Activated T-cell treated with anti-CD3 and anti-CD28 coated beads, Interleukin-2, amount 50 U/mL, for 72 hours (primary cell): ENCODE measurements around the gene TJP1. TPM values are rescaled to one million over a fixed set of nuclear protein-coding genes. Genes with fewer than 3 reads are reported as not detected.
"Not testable (repeated sequence)": the region's sequence is repeated elsewhere in the genome, so short reads cannot be mapped to it uniquely, and the experiment has no call there.

Source experiments
- ATAC-seq, 2 donors: fragments of 150-1000 bp; cut with Tn5 transposase; replicated peaks in 1 of 2; 2 replicates each; pipeline ENCODE4 v1.10.0; 2021; ENCODE audit warnings: moderate library complexity in 2 of 2, mild to moderate bottlenecking in 1 of 2
- DNase-seq, 2 donors: peaks; one replicate each; pipeline ENCODE4 v3.0.0; 2021 to 2022; ENCODE audit warnings: mixed read lengths in 1 of 2
- H3K27ac Mint-ChIP-seq: one replicate; pipeline ENCODE4 v1.8.0; 2022; ENCODE audit warnings: mild to moderate bottlenecking, moderate library complexity, mixed read lengths
- H3K27me3 Mint-ChIP-seq: one replicate; pipeline ENCODE4 v1.8.0; 2022; ENCODE audit warnings: low read depth, mixed read lengths
- H3K36me3 Mint-ChIP-seq, 2 donors: one replicate each; pipeline ENCODE4 v1.8.0; 2022; ENCODE audit warnings: mixed read lengths in 2 of 2, mild to moderate bottlenecking in 1 of 2; ENCODE audit not compliant: insufficient read depth in 2 of 2
- H3K4me1 Mint-ChIP-seq: one replicate; pipeline ENCODE4 v1.8.0; 2022; ENCODE audit warnings: low read depth, mixed read lengths
- H3K4me3 Mint-ChIP-seq, 2 donors: one replicate each; pipeline ENCODE4 v1.8.0; 2022; ENCODE audit warnings: mild to moderate bottlenecking in 2 of 2, mixed read lengths in 2 of 2, moderate library complexity in 2 of 2
- H3K9me3 Mint-ChIP-seq, 2 donors: one replicate each; pipeline ENCODE4 v1.8.0; 2022; ENCODE audit warnings: mixed read lengths in 2 of 2
- total RNA-seq, 2 donors: library from RNA; stranded (reverse); gene quantifications; one replicate each; pipeline ENCODE4 v1.2.3, GENCODE V29; 2022

TJP1 gene
- total RNA-seq, 2 donors from 2014 or later: 0.16 to 0.24 TPM

DNA sequence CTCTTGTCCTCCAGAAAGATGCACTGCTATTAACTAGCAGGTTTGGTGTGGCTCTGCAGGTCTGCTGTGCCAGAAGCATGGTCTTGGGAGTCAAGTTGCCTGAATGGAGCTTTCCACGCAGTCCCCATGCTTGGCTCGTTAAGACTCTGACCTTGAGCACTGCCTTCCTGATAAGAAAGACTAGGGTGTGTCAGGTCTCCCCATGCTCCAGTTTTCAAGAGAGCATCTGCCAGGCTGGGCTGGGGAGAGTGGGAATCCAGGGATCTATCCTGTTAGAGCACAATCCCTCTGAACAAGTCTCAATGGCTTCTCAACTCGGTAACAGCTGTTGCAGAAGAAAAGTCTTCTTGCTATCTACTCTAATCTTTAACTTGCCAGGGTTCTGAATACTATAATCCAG is 98.2 kb downstream of the TJP1 start:
- ATAC-seq: no peak
- Mint-ChIP-seq H3K4me3 (no peak overlapping the region), H3K27me3 (peaks cover 17% of the 10 kb centered on the region), H3K36me3 (peaks cover 8 to 12% of the 10 kb centered on the region in 2 donors), H3K4me1 (no peaks in the 10 kb centered on the region), H3K27ac (no peak overlapping the region), H3K9me3 (peaks cover 6 to 15% of the 10 kb centered on the region in 2 donors)
- no peak for DNase-seq

DNA sequence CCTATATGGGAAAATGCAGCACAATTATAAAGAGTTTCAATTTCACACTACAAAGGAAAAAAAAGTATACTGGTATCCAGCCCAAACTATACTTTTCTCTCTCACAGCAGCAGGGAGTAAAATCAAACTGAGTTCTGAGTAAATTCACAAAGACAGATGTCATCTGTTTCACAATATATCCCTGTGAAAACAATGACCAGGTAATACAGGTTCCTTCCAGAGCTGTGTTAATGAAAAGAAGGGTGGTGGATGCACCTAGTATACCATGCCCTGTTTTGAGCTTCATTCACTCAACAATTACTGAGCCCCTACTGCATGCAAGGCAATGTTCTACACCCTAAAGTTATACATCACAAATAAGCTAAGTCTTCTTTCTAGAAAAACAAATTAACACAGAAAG is 108.5 kb downstream of the TJP1 start:
- H3K27me3 Mint-ChIP-seq: peaks cover 5% of the 10 kb centered on the region
- no peak overlapping the region for H3K4me3 Mint-ChIP-seq
- no peaks in the 10 kb centered on the region for H3K9me3 Mint-ChIP-seq
- no peaks in the 10 kb centered on the region for H3K4me1 Mint-ChIP-seq
- no peak overlapping the region for H3K27ac Mint-ChIP-seq
- H3K36me3 Mint-ChIP-seq: no peaks in the 10 kb centered on the region
- ATAC-seq: no peak
- no peak for DNase-seq

DNA sequence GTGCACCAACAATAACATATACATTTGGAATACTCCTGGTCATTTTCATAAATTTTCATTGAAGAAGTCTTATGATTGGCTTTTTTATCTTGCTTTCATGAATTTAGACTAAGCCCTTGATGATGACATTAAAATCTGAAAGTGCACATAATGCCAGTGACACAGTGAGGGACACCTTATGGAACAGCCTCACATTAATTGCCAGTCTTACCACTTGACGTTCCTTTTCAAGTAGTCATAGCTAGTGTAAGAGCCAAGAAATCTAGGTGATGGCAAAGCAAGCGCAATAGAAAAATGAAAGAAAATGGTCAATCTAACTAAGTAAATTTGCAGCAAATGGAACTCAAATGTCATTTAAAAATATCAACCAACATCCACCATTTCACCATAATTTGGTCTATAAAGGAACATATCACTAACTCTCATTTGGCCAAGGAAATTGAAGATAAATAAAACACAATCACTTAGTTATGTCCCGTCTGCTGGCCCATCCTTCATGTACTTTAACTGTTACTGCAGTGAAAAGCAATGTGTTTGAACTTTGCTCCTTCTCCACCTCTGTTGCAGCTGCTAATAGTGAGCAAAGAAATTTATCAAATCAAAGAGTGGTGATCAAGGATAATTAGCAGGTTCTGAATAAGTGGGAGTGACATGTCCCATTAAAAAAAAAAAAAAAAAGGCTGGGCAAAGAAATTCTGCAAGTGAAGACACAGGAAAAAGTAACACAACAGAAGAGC is 110.0 kb downstream of the TJP1 start:
- DNase-seq: no peak
- no peaks in the 10 kb centered on the region for H3K9me3 Mint-ChIP-seq
- H3K36me3 Mint-ChIP-seq: no peaks in the 10 kb centered on the region
- no peak overlapping the region for H3K4me3 Mint-ChIP-seq
- H3K4me1 Mint-ChIP-seq: no peaks in the 10 kb centered on the region
- H3K27ac Mint-ChIP-seq: no peak overlapping the region
- no peak for ATAC-seq
- H3K27me3 Mint-ChIP-seq: no peaks in the 10 kb centered on the region

DNA sequence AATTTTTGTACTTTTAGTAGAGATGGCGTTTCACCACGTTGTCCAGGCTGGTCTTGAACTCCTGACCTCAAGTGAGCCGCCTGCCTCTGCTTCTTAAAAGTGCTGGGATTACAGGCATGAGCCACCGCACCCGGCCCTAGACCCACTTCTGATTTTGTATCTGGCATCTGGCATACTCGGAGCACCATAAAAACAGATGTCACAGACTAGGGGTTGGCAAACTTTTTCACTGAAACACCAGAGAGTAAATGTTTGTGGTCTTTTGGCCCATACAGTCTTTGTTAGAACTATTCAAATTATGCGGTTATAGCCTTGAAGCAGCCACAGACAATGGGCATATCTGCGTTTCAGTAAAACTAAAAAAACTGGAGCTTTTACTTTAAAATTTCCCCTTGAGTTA is 110.7 kb downstream of the TJP1 start:
- ATAC-seq: no peak
- H3K27ac Mint-ChIP-seq: no peak overlapping the region

DNA sequence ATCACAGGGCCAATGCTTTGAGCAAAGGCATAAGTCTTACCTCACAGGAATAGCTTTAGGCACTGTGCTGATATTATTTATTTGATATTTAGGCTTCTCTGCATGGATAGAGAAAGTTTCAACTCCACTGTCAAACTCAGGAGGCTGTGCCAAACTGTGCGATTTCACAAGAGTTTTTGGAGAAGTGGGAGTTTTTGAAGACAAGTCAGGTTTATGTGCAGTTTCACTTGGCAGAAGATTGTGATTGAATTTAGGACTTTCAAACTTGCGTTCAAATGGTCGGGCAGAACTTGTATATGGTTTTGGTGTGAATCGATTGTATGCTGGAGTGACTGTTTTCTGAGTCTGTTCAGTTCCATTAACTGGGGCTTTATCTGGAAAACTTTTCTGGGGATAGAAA is 113.7 kb downstream of the TJP1 start:
- Mint-ChIP-seq H3K36me3 (no peaks in the 10 kb centered on the region), H3K9me3 (no peaks in the 10 kb centered on the region), H3K27ac (no peak overlapping the region), H3K4me1 (no peaks in the 10 kb centered on the region), H3K27me3 (no peaks in the 10 kb centered on the region), H3K4me3 (no peak overlapping the region)
- DNase-seq (no peak), ATAC-seq (no peak)

More for the DNA sequence above, 110.7 kb downstream of the TJP1 start:
- Mint-ChIP-seq H3K27me3 (no peaks in the 10 kb centered on the region), H3K9me3 (no peaks in the 10 kb centered on the region), H3K4me3 (no peak overlapping the region), H3K4me1 (no peaks in the 10 kb centered on the region), H3K36me3 (no peaks in the 10 kb centered on the region)
- no peak for DNase-seq

DNA sequence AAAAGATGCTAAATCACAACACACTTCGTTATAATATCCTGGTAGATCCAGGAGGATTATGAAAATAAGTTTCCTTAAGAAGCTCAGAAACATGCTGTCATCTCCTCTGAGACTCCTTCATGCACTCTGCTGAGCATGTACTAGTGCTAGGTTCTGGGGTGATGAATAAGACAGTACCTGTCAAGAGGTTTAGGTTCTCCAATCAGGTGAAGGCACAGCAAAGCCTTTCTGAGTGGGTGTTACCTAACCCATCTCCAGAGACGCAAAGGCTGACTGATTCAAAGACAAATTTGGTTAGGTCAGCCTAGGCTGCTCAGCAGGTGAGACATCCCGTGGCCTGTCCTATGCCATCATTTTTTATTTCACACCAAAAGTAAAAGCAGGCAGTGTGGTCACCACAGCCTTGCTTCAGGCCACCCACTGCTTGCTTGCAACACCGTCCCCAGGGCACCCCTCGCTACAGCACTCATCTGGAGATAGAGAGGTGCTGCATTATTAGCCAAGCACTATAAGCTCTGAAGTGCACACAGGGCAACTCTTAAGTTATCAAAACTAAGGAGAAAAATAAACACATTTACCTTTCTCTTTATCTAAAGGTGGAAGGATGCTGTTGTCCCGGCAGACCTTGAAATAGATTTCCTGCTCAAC is 117.2 kb downstream of the TJP1 start:
- H3K27ac Mint-ChIP-seq: no peak overlapping the region
- peaks cover 4% of the 10 kb centered on the region for H3K27me3 Mint-ChIP-seq
- no peaks in the 10 kb centered on the region for H3K36me3 Mint-ChIP-seq
- H3K4me3 Mint-ChIP-seq: no peak overlapping the region
- no peaks in the 10 kb centered on the region for H3K9me3 Mint-ChIP-seq
- DNase-seq (no peak), ATAC-seq (peak in 1 of 2 donors; percentile 50)
- no peaks in the 10 kb centered on the region for H3K4me1 Mint-ChIP-seq

DNA sequence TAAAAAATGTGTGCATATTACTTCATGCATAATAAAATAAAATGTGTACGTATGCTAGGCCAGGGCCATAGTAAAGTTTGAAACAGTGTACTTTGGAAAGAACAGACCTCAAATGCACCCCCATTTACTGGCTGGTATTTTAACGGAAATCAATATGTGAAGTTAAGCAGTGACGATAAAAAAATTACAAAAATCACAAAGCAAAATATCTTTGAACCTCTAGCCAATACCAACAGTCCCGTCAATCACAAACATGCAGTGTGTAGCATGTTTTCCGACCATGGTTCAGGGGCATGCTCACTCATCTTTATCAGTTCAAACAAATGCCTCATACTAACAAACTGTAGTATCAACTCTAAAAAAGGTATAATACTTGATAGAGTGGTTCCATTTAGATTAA is 121.1 kb downstream of the TJP1 start:
- DNase-seq (no peak), ATAC-seq (no peak)
- no peaks in the 10 kb centered on the region for H3K9me3 Mint-ChIP-seq
- H3K4me1 Mint-ChIP-seq: no peaks in the 10 kb centered on the region
- no peak overlapping the region for H3K4me3 Mint-ChIP-seq
- no peak overlapping the region for H3K27ac Mint-ChIP-seq
- peaks cover 17% of the 10 kb centered on the region for H3K27me3 Mint-ChIP-seq
- no peaks in the 10 kb centered on the region for H3K36me3 Mint-ChIP-seq

DNA sequence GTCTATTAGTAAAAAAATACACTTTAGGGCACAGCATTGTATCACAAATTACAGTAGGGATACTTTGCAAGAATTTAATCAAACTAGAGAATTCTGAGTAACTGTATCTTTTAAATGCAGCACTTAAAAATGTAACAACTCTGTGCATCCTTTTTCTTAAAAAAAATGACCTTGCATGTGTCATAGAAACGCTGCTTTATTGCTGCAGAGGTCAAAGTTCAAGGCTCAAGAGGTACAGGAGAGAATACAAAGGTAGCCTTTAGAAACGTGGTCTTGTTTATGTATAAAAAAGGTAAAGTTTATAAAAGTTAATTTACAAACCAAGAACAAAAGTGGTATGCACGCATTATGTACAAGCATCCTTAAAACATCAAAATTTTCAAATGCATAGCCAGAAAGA is 122.0 kb downstream of the TJP1 start:
- no peaks in the 10 kb centered on the region for H3K9me3 Mint-ChIP-seq
- peaks cover 17% of the 10 kb centered on the region for H3K27me3 Mint-ChIP-seq
- no peak overlapping the region for H3K4me3 Mint-ChIP-seq
- DNase-seq: no peak
- H3K4me1 Mint-ChIP-seq: no peaks in the 10 kb centered on the region
- no peak overlapping the region for H3K27ac Mint-ChIP-seq
- ATAC-seq: no peak
- no peaks in the 10 kb centered on the region for H3K36me3 Mint-ChIP-seq

DNA sequence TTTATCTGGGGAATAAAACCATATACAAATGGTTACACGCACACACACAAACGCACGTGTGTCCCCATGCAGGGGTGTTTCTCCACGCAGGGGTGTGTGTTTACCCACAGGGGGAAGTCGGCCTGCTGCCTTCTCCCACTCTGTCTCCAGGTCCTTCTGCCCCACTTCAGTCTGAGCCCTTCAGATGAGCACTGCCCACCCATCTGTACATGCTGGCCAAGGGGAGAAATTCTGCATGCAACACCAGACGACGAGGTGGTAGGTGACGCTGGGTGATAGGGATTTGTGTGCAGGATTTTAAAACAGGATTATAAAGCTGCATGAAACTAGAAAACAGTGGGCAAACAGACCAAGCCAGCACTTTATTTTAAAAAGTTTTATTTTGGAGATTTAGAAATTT is 122.5 kb downstream of the TJP1 start:
- ATAC-seq (no peak), DNase-seq (no peak)
- H3K4me3 Mint-ChIP-seq: no peak overlapping the region
- H3K27me3 Mint-ChIP-seq: peaks cover 17% of the 10 kb centered on the region
- H3K27ac Mint-ChIP-seq: no peak overlapping the region
- H3K4me1 Mint-ChIP-seq: no peaks in the 10 kb centered on the region
- H3K9me3 Mint-ChIP-seq: no peaks in the 10 kb centered on the region
- no peaks in the 10 kb centered on the region for H3K36me3 Mint-ChIP-seq

DNA sequence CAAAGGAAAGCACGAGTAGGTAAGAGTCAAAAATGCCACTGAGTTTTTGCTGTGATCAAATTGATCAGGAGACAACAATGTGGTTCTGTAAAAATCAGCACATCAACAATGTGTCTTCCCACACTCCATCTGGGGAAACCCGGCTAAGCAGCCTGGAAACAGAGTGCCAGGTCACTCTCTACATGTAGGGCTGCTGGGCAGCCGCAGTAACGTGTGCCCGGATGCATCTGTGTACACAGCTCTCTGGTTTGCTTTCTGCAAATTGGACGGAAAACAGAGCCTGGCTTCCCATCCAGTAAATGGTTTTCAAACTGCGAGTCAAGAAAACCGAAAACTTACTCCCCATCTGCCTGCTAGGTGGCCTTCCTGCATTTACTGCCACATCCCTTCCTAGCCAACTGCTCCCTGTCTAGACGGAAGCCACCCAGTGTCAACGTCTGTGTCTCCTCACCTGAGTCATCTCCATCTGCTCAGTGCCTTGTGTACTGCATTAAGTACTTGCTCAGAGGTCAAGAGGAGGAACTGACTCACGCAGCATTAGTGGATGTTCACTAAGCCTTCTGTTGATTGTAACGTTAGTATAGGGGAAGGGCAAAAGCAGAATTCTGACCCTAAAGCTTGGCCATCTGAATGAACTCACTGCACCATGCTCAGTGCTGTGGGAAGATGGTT is 124.1 kb downstream of the TJP1 start:
- H3K4me1 Mint-ChIP-seq: no peaks in the 10 kb centered on the region
- H3K27ac Mint-ChIP-seq: no peak overlapping the region
- peaks cover 0 to 4% of the 10 kb centered on the region in 2 donors for H3K9me3 Mint-ChIP-seq
- ATAC-seq: no peak
- DNase-seq: no peak
- H3K36me3 Mint-ChIP-seq: no peaks in the 10 kb centered on the region
- peaks cover 17% of the 10 kb centered on the region for H3K27me3 Mint-ChIP-seq
- H3K4me3 Mint-ChIP-seq: no peak overlapping the region

DNA sequence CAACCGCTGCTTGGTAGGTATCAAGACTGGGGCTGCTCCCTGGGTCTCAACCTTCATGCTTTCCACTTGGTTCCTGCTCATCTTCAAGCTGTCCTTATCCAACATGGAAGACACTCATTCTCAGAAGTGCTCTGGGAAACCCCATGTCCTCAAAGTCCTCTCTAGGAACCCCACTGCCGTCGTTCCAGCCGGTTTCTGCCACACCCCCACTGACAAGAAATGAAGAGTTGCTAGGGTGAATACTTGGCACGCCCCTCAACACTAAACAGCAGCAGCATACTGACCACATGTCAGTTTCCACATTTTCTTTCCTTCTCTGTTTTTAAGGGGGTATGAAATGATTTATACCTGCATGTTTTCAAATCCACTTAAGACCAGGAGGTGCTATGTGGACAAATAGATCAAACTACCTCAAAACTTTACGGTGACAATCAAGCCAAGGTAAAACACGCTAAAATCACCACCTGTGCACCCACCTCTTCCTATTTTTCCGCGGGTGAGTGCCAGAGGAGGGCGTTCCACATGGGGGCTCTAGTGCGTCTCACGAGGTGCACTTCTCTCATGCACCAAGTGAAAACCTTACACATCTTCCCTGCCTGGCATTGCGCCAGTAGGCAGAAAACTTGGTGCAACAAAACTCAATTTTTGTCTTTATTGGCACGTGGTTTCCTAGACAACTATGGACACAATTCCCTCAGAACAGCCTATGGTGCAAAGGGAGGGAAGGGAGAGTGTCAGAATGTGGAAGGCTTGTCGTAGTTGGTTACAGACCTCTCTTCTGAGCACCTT is 125.1 kb downstream of the TJP1 start:
- ATAC-seq (no peak), DNase-seq (no peak)
- peaks cover 0 to 7% of the 10 kb centered on the region in 2 donors for H3K9me3 Mint-ChIP-seq
- H3K27me3 Mint-ChIP-seq: peaks cover 17% of the 10 kb centered on the region
- peaks cover 0 to 1% of the 10 kb centered on the region in 2 donors for H3K36me3 Mint-ChIP-seq
- no peak overlapping the region for H3K4me3 Mint-ChIP-seq
- no peak overlapping the region for H3K27ac Mint-ChIP-seq
- no peaks in the 10 kb centered on the region for H3K4me1 Mint-ChIP-seq

DNA sequence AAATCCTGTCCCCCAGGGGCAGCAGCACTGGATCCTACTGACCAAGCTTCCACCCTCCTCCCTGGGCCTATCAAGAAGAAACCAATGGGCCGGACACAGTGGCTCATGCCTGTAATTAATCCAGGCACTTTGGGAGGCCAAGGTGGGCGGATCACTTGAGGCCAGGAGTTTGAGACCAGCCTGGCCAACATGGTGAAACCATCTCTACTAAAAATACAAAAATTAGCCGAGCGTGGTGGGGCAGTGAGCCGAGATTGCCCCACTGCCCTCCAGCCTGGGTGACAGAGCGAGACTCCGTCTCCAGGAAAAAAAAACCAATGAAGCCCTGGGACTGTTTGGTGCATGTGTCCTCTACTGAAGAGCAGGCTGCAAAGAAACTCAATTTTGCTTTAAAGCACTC is 125.8 kb downstream of the TJP1 start:
- H3K4me3 Mint-ChIP-seq, H3K27ac Mint-ChIP-seq, DNase-seq, H3K4me1 Mint-ChIP-seq, H3K9me3 Mint-ChIP-seq, H3K36me3 Mint-ChIP-seq, ATAC-seq: not testable (repeated sequence)
- peaks cover 17% of the 10 kb centered on the region for H3K27me3 Mint-ChIP-seq
